Measurements from ENCODE around the gene KRTAP5-10.
"Not testable (repeated sequence)": the region's sequence is repeated elsewhere in the genome, so short reads cannot be mapped to it uniquely, and the experiment has no call there.

DNA sequence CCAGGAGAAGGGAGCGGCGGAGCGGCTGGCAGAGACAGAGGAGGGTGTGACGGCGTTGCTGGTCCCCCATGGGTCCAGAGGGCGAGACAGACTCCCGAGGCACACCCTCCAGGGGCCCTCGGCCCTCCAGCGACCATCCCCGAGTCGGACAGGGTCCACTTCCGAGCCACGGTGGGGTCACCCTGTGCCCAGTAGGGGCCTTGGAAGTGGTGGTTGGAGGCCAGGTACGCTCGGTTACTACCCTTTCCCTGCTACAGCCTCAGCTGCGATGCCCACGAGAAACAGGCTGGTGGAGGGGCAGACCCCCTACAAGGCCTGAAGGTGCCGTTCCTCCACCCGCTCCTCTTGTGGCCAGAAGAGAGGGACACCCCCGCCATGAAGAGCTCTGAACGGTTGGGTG lies 42.9 kb downstream of the KRTAP5-10 start:
- TF ChIP-seq, protein P1, sequence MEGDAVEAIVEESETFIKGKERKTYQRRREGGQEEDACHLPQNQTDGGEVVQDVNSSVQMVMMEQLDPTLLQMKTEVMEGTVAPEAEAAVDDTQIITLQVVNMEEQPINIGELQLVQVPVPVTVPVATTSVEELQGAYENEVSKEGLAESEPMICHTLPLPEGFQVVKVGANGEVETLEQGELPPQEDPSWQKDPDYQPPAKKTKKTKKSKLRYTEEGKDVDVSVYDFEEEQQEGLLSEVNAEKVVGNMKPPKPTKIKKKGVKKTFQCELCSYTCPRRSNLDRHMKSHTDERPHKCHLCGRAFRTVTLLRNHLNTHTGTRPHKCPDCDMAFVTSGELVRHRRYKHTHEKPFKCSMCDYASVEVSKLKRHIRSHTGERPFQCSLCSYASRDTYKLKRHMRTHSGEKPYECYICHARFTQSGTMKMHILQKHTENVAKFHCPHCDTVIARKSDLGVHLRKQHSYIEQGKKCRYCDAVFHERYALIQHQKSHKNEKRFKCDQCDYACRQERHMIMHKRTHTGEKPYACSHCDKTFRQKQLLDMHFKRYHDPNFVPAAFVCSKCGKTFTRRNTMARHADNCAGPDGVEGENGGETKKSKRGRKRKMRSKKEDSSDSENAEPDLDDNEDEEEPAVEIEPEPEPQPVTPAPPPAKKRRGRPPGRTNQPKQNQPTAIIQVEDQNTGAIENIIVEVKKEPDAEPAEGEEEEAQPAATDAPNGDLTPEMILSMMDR (IDR thresholded peaks at IDR 0.05 in 8 of 11, conservative IDR thresholded peaks at IDR 0.05 in 3 of 11): not testable (repeated sequence)
- not testable (repeated sequence) for TF ChIP-seq POLR2A (IDR thresholded peaks at IDR 0.05)
